Mucosa of descending colon (tissue), 3 donors: ENCODE data around the gene PITPNC1. TPM values are rescaled to one million over a fixed set of nuclear protein-coding genes. Genes with fewer than 3 reads are reported as not detected.

Experiments used
- ATAC-seq: fragments of 200-7000 bp; cut with Tn5 transposase; one replicate; pipeline ENCODE4 v1.9.1; 2020; ENCODE audit warnings: mild to moderate bottlenecking, moderate library complexity
- DNase-seq, 3 donors: peaks; one replicate each; pipeline ENCODE4 v3.0.0-alpha.2; 2020
- H3K36me3 ChIP-seq: fragments of 200-600 bp; one replicate; pipeline ENCODE4 v1.8.0; 2021; ENCODE audit warnings: low read depth, mild to moderate bottlenecking
- H3K4me1 ChIP-seq: fragments of 200-600 bp; one replicate; pipeline ENCODE4 v1.8.0; 2021; ENCODE audit warnings: low read depth, mild to moderate bottlenecking
- H3K4me3 ChIP-seq: fragments of 200-600 bp; one replicate; pipeline ENCODE4 v1.8.0; 2021; ENCODE audit warnings: mild to moderate bottlenecking
- H3K9me3 ChIP-seq: fragments of 200-600 bp; one replicate; pipeline ENCODE4 v1.8.0; 2021; ENCODE audit warnings: mild to moderate bottlenecking
- CTCF ChIP-seq: fragments of 200-600 bp; IDR thresholded peaks from one replicate; pipeline ENCODE4 v1.8.0; 2022; ENCODE audit warnings: antibody characterized with exemption, mild to moderate bottlenecking
- intact Hi-C, 2 donors: fragments of 100-400 bp; cut with DNase I in 1 of 2; cut with micrococcal nuclease in 1 of 2; formaldehyde crosslinking; loops; one replicate each; pipeline versions ENCODE4 v1.11.0 to v1.11.1; 2022; cut with DNase I, micrococcal nuclease
- total RNA-seq, 3 donors: library from RNA; stranded (reverse); fragmentation: NEBNext Ultra II Directional in 2 of 3; extraction: Animal tissue kit (Norgen Biotek cat#: 25700) in 2 of 3; gene quantifications; one replicate each; pipeline versions ENCODE4 v1.2.1 to v1.2.4, GENCODE V29; 2021 to 2023
- donor health status: DM: no; HTN: no; CAD: no; lungs with moderate emphysema.
- donor health status: DM: no; HTN: no; CAD: no.
- donor health status: DM: no; HTN: yes; CAD: no.

Gene PITPNC1
- total RNA-seq, 3 donors from 2014 or later: 10.7 to 11.4 (median 10.9) TPM

- TF ChIP-seq CTCF: no peak
- ATAC-seq (no peak), DNase-seq (no peak)
- no peak overlapping the region for H3K4me3 ChIP-seq
- H3K36me3 ChIP-seq: no peaks in the 10 kb centered on the region
- intact Hi-C loops: no loop called here
- H3K4me1 ChIP-seq: no peaks in the 10 kb centered on the region
- H3K9me3 ChIP-seq: no peaks in the 10 kb centered on the region
These were observed 275.4 kb downstream of the PITPNC1 start for GRCh38 chr17:67652433-67652832.

GRCh38 chr17:67655478-67656148 is 278.5 kb downstream of the PITPNC1 start:
- Histone ChIP-seq H3K4me3 (no peak overlapping the region), H3K9me3 (peaks cover 10% of the 10 kb centered on the region), H3K4me1 (no peaks in the 10 kb centered on the region), H3K36me3 (no peaks in the 10 kb centered on the region)
- TF ChIP-seq CTCF: no peak
- DNase-seq (no peak), ATAC-seq (no peak)
- intact Hi-C loops: no loop called here

GRCh38 chr17:67656494-67657203 is 279.6 kb downstream of the PITPNC1 start:
- DNase-seq (no peak), ATAC-seq (no peak)
- Histone ChIP-seq H3K9me3 (peaks cover 10% of the 10 kb centered on the region), H3K36me3 (no peaks in the 10 kb centered on the region), H3K4me3 (no peak overlapping the region), H3K4me1 (no peaks in the 10 kb centered on the region)
- no peak for TF ChIP-seq CTCF
- intact Hi-C loops: no loop called here

- Histone ChIP-seq H3K4me1 (no peaks in the 10 kb centered on the region), H3K4me3 (no peak overlapping the region), H3K9me3 (peaks cover 10% of the 10 kb centered on the region), H3K36me3 (no peaks in the 10 kb centered on the region)
- no peak for ATAC-seq
- intact Hi-C loops: no loop called here
- no peak for TF ChIP-seq CTCF
- no peak for DNase-seq
These were observed 280.5 kb downstream of the PITPNC1 start for GRCh38 chr17:67657596-67657995.

- Histone ChIP-seq H3K4me3 (no peak overlapping the region), H3K9me3 (peaks cover 10% of the 10 kb centered on the region), H3K36me3 (no peaks in the 10 kb centered on the region), H3K4me1 (no peaks in the 10 kb centered on the region)
- intact Hi-C loops: no loop called here
- DNase-seq (no peak), ATAC-seq (no peak)
- no peak for TF ChIP-seq CTCF
These were observed 281.2 kb downstream of the PITPNC1 start for GRCh38 chr17:67658265-67658664.
